K562 (cell line): ENCODE data around the gene WSCD1. TPM values are rescaled to one million over a fixed set of nuclear protein-coding genes. Genes with fewer than 3 reads are reported as not detected.

Experiments used
- ATAC-seq: fragments of 200-7000 bp; cut with Tn5 transposase; 3 replicates; pipeline ENCODE4 v1.9.1; 2020; ENCODE audit warnings: moderate library complexity
- BruUV-seq: library from RNA; stranded (reverse); fragments of 400-500 nt; replicated peaks from 2 replicates; lab custom pipeline; 2021; lab: Mats Ljungman, UMichigan
- CTCF ChIA-PET: fragments of 300-600 bp; formaldehyde crosslinking; extraction: SDS; loops from one replicate; lab custom pipeline; 2021; ENCODE audit warnings: low intra/inter-chr PET ratio; lab: Yijun Ruan, JAX
- POLR2A ChIA-PET: fragments of 300-600, 350-650 bp; sonication (Branson Sonifier 250); formaldehyde crosslinking; extraction: SDS; loops from one replicate; lab custom pipeline; 2021; ENCODE audit warnings: antibody characterized with exemption, inconsistent platforms; lab: Yijun Ruan, JAX
- DNase-seq, 4 experiments: peaks; one replicate each; pipeline versions ENCODE4 v3.0.0 to v3.0.0-alpha.2; 2011 to 2018; ENCODE audit warnings: low spot score in 3 of 4, mixed read lengths in 3 of 4; ENCODE audit errors: extremely low read depth in 1 of 4
- FAIRE-seq: peaks from 2 replicates; lab custom pipeline; 2011; peaks lifted over from hg19 to GRCh38; lab: Jason Lieb, UNC
- H2AFZ ChIP-seq: 2 replicates; pipeline ENCODE4 v1.6.0; 2011; ENCODE audit warnings: low read depth, low read length, control low read depth, inconsistent platforms
- H3K27ac ChIP-seq: fragments of 200-600 bp; 3 replicates; pipeline ENCODE4 v1.8.0; 2011; ENCODE audit warnings: low read depth, mild to moderate bottlenecking, control low read depth, inconsistent platforms, low read length, moderate library complexity, mixed read lengths; ENCODE audit errors: extremely low read depth
- H3K27me3 ChIP-seq, 2 experiments: fragments of 300-600 bp in 1 of 2; 2 replicates in 1 of 2; 3 replicates in 1 of 2; pipeline versions ENCODE4 v1.6.0 to v1.8.0; 2011; ENCODE audit warnings: inconsistent platforms in 2 of 2, low read length in 2 of 2, mild to moderate bottlenecking in 1 of 2, mixed read lengths in 1 of 2, moderate library complexity in 1 of 2; ENCODE audit not compliant: control insufficient read depth in 2 of 2, insufficient read depth in 2 of 2
- H3K36me3 ChIP-seq: fragments of 300-600 bp; 3 replicates; pipeline ENCODE4 v1.8.0; 2011; ENCODE audit warnings: mild to moderate bottlenecking, low read length, inconsistent platforms; ENCODE audit not compliant: control insufficient read depth, insufficient read depth
- H3K4me1 ChIP-seq, 2 experiments: fragments of 200-600 bp in 1 of 2; replicated peaks in 1 of 2; 2 replicates in 1 of 2; 3 replicates in 1 of 2; pipeline versions ENCODE4 v1.5.1 to v1.8.0; 2011; ENCODE audit warnings: inconsistent platforms in 2 of 2, low read length in 2 of 2, mild to moderate bottlenecking in 1 of 2, mixed read lengths in 1 of 2, moderate library complexity in 1 of 2; ENCODE audit not compliant: control insufficient read depth in 2 of 2, insufficient read depth in 2 of 2
- H3K4me2 ChIP-seq: 2 replicates; pipeline ENCODE4 v1.6.1; 2011; ENCODE audit warnings: low read length, control low read depth, inconsistent platforms, mixed read lengths; ENCODE audit not compliant: insufficient read depth
- H3K4me3 ChIP-seq: fragments of 200-600 bp; sonication (generic), shearing (Covaris generic); 2 replicates; pipeline ENCODE4 v1.5.1; 2016; ENCODE audit warnings: control low read depth, inconsistent platforms
- H3K79me2 ChIP-seq: fragments of 200-600 bp; 3 replicates; pipeline ENCODE4 v1.8.0; 2011; ENCODE audit warnings: low read length, inconsistent platforms; ENCODE audit not compliant: control insufficient read depth, insufficient read depth
- H3K9ac ChIP-seq, 2 experiments: 2 replicates each; pipeline versions ENCODE4 v1.6.0 to v1.6.1; 2011; ENCODE audit warnings: low read depth in 2 of 2, low read length in 2 of 2, control low read depth in 1 of 2, inconsistent platforms in 1 of 2, mild to moderate bottlenecking in 1 of 2, mixed read lengths in 1 of 2; ENCODE audit not compliant: insufficient read depth in 1 of 2
- H3K9me1 ChIP-seq: one replicate; pipeline ENCODE4 v1.6.0; 2011; ENCODE audit warnings: inconsistent platforms, mild to moderate bottlenecking, low read length, moderate library complexity; ENCODE audit not compliant: control insufficient read depth, insufficient read depth
- H3K9me3 ChIP-seq: replicated peaks from 2 replicates; pipeline ENCODE4 v1.5.1; 2011; ENCODE audit warnings: low read depth, low read length, inconsistent platforms; ENCODE audit not compliant: control insufficient read depth, insufficient read depth
- H4K20me1 ChIP-seq: replicated peaks from 2 replicates; pipeline ENCODE4 v1.6.1; 2011; ENCODE audit warnings: low read length, inconsistent platforms, mixed read lengths; ENCODE audit not compliant: control insufficient read depth, insufficient read depth
- DDX20 ChIP-seq: fragments of 450-650 bp; IDR thresholded peaks from 2 replicates; pipeline ENCODE4 v1.6.1; 2016; ENCODE audit warnings: missing genetic modification characterization, low read depth, mild to moderate bottlenecking, missing compliant biosample characterization, moderate library complexity
- E2F3 ChIP-seq: fragments of 250-450 bp; sonication (Bioruptor Pico); IDR thresholded peaks from 2 replicates; pipeline ENCODE4 v1.4.0; 2020; ENCODE audit warnings: mild to moderate bottlenecking
- GABPB1 ChIP-seq: sonication (generic); formaldehyde crosslinking; IDR thresholded peaks from 2 replicates; pipeline ENCODE4 v1.8.0; 2022; ENCODE audit warnings: mild to moderate bottlenecking, missing genetic modification reagents
- KDM2B ChIP-seq: fragments of 250-450 bp; sonication (Bioruptor Pico); IDR thresholded peaks from 2 replicates; pipeline ENCODE4 v1.8.0; 2021; ENCODE audit warnings: mild to moderate bottlenecking, moderate library complexity
- MXD1 ChIP-seq: fragments of 250-450 bp; sonication (Bioruptor Pico); IDR thresholded peaks from 2 replicates; pipeline ENCODE4 v1.8.0; 2021; ENCODE audit warnings: borderline replicate concordance, mild to moderate bottlenecking, moderate library complexity; ENCODE audit not compliant: poor library complexity, severe bottlenecking
- NONO ChIP-seq, 2 experiments: fragments of 200-400 bp in 1 of 2; fragments of 450-650 bp in 1 of 2; formaldehyde crosslinking in 1 of 2; IDR thresholded peaks; 2 replicates each; pipeline ENCODE4 v1.6.1; 2017; ENCODE audit warnings: low read depth in 2 of 2, mild to moderate bottlenecking in 2 of 2, moderate library complexity in 2 of 2, low read length in 1 of 2
- PYGO2 ChIP-seq: fragments of 450-650 bp; IDR thresholded peaks from 2 replicates; pipeline ENCODE4 v1.6.1; 2016; ENCODE audit warnings: mild to moderate bottlenecking, missing genetic modification characterization, moderate library complexity, missing compliant biosample characterization
- WGBS: fragments of 100-300 bp; shearing (Covaris generic); methylation state at CpG from one replicate; pipeline ENCODE4 v1.1.6; 2016; ENCODE audit warnings: low coverage, mixed read lengths; ENCODE audit not compliant: insufficient coverage; ENCODE audit errors: missing lambda C conversion rate; 5-methylcytosine and 5-hydroxymethylcytosine counted together
- in situ Hi-C: fragments of 300-500 bp; cut with MboI; formaldehyde crosslinking; loops from 4 replicates; pipeline ENCODE4 v1.15.0; 2018; ENCODE audit warnings: inconsistent platforms, mixed read lengths
- intact Hi-C: fragments of 100-400 bp; cut with micrococcal nuclease; formaldehyde crosslinking; loops from 2 replicates; pipeline ENCODE4 v1.14.2; 2022
- polyA plus RNA-seq, 8 experiments: library from polyadenylated mRNA; depleted of rRNA in 4 of 8; stranded (reverse) in 5 of 8; unstranded in 3 of 8; fragments of >200 nt; fragmentation: Nextera tagmentation in 2 of 8; fragmentation: Illumina TruSeq in 1 of 8; extraction: Ambion mirVana in 2 of 8; extraction: Trizol in 1 of 8; gene quantifications; 2 replicates each; pipeline versions ENCODE4 v1.2.1 to v1.2.3, GENCODE V29; 2011 to 2014; ENCODE audit warnings: inconsistent platforms in 1 of 8, missing spikeins in 1 of 8
- total RNA-seq, 7 experiments: library from RNA; depleted of rRNA in 6 of 7; stranded (reverse); fragments of >200 nt in 6 of 7; fragmentation: Illumina TruSeq in 2 of 7; extraction: Trizol in 2 of 7; gene quantifications; 2 replicates each; pipeline versions ENCODE4 v1.2.1 to v1.2.3, GENCODE V29; 2011 to 2021; ENCODE audit warnings: low replicate concordance in 1 of 7

WSCD1 gene
- total and polyA plus RNA-seq, 9 of the 15 experiments (the other 6 are each of a cell fraction or from before 2014, with no cell fraction given): not detected

GRCh38 chr17:6159541-6160231 is 89.5 kb downstream of the WSCD1 start:
- Histone ChIP-seq H3K4me3 (no peak overlapping the region), H3K36me3 (no peaks in the 10 kb centered on the region), H3K27ac (no peak overlapping the region), H3K4me1 (no peaks in the 10 kb centered on the region), H3K9ac (no peak overlapping the region), H4K20me1 (no peaks in the 10 kb centered on the region), H3K79me2 (no peaks in the 10 kb centered on the region), H3K9me1 (no peaks in the 10 kb centered on the region), H3K27me3 (peaks cover 2 to 35% of the 10 kb centered on the region in 2 experiments; a peak in 3 of 5 replicates), H2AFZ (no peak overlapping the region), H3K4me2 (no peak overlapping the region), H3K9me3 (no peaks in the 10 kb centered on the region)
- BruUV-seq: no TSS peak
- ATAC-seq (no peak), FAIRE-seq (no peak), DNase-seq (no peak)
- WGBS: 0% methylated on average over 14 of the region's 15 CpGs
- POLR2A ChIA-PET: no interaction called here
- intact Hi-C loops: no loop called here
- no peak for TF ChIP-seq E2F3 (CRISPR knock-in tag)
- CTCF ChIA-PET: no interaction called here
- in situ Hi-C loops: no loop called here

DNA sequence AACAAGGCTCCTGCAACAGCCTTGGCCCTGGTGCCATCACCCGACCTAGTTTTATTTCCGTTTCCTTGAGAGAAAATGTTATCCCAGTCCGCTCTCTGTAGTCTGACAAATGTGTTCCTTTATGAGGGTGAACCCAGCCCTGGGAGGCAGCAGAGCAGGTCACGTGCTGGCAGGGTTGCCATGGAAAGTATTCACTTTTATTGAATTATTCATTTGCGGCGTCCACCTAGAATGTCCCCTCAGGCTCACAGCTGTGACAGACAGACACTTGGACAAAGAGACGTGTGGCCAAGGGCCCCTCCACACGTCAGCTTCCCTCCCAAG is 90.0 kb downstream of the WSCD1 start:
- Histone ChIP-seq H3K27me3 (peaks cover 2 to 31% of the 10 kb centered on the region in 2 experiments; a peak in 3 of 5 replicates), H3K4me3 (no peak overlapping the region), H3K79me2 (no peaks in the 10 kb centered on the region), H3K9me1 (no peaks in the 10 kb centered on the region), H3K9ac (no peak overlapping the region), H3K36me3 (no peaks in the 10 kb centered on the region), H3K27ac (no peak overlapping the region), H3K4me1 (no peaks in the 10 kb centered on the region), H3K4me2 (no peak overlapping the region), H2AFZ (no peak overlapping the region), H3K9me3 (no peaks in the 10 kb centered on the region), H4K20me1 (no peaks in the 10 kb centered on the region)
- ChIA-PET CTCF (no interaction called here), POLR2A (no interaction called here)
- 0% methylated on average over 4 of the region's 8 CpGs for WGBS
- no peak for FAIRE-seq
- intact Hi-C loops: no loop called here
- ATAC-seq: no peak
- in situ Hi-C loops: no loop called here
- no peak for TF ChIP-seq PYGO2 (tag)
- no peak for TF ChIP-seq DDX20 (tag)
- TF ChIP-seq GABPB1: no peak
- no peak for TF ChIP-seq KDM2B (CRISPR knock-in tag)
- no peak for TF ChIP-seq NONO (IDR thresholded peaks at IDR 0.05; ENCODE audit: low read depth in 2 of 2, low read length in 1 of 2)
- no peak for TF ChIP-seq MXD1 (CRISPR knock-in tag)
- no peak for DNase-seq
- BruUV-seq: no TSS peak
